A673 (cell line): ENCODE measurements around the gene TMX2. TPM values are rescaled to one million over a fixed set of nuclear protein-coding genes. Genes with fewer than 3 reads are reported as not detected.
"Not testable (repeated sequence)": the region's sequence is repeated elsewhere in the genome, so short reads cannot be mapped to it uniquely, and the experiment has no call there.

Experiments used
- BruUV-seq: library from RNA; stranded (reverse); fragments of 400-500 nt; replicated peaks from 2 replicates; lab custom pipeline; 2021; lab: Mats Ljungman, UMichigan
- CTCF ChIA-PET: fragments of 300-600 bp; sonication (Branson Sonifier 250); formaldehyde crosslinking; loops from one replicate; lab custom pipeline; 2022; ENCODE audit warnings: antibody characterized with exemption; lab: Charles Lee
- POLR2A ChIA-PET: fragments of 300-600 bp; sonication (Branson Sonifier 250); formaldehyde crosslinking; loops from one replicate; lab custom pipeline; 2022; ENCODE audit warnings: antibody characterized with exemption; ENCODE audit not compliant: low non-redundant PET; lab: Charles Lee
- DNase-seq: peaks from one replicate; pipeline ENCODE4 v3.0.0-alpha.2; 2015; ENCODE audit warnings: low spot score
- H3K27ac ChIP-seq: fragments of 200-600 bp; sonication (generic); 2 replicates; pipeline ENCODE4 v1.5.1; 2016; ENCODE audit warnings: mixed run types, low read depth, mild to moderate bottlenecking, mixed read lengths, antibody characterized with exemption, low read length; ENCODE audit not compliant: poor library complexity, severe bottlenecking
- H3K27me3 ChIP-seq: fragments of 200-600 bp; sonication (generic); replicated peaks from 2 replicates; pipeline ENCODE4 v1.6.1; 2017; ENCODE audit warnings: mixed run types, low read depth, mild to moderate bottlenecking, mixed read lengths, antibody characterized with exemption, low read length; ENCODE audit not compliant: insufficient read depth, poor library complexity
- H3K36me3 ChIP-seq: fragments of 200-600 bp; sonication (generic); 2 replicates; pipeline ENCODE4 v1.6.1; 2016; ENCODE audit warnings: mixed run types, mild to moderate bottlenecking, mixed read lengths, antibody characterized with exemption, low read length; ENCODE audit not compliant: insufficient read depth, poor library complexity, severe bottlenecking
- H3K4me1 ChIP-seq: fragments of 200-600 bp; sonication (generic); 2 replicates; pipeline ENCODE4 v1.6.1; 2017; ENCODE audit warnings: mixed run types, mild to moderate bottlenecking, mixed read lengths, antibody characterized with exemption, low read length; ENCODE audit not compliant: insufficient read depth, poor library complexity, severe bottlenecking
- H3K4me3 ChIP-seq: fragments of 200-600 bp; sonication (generic); 2 replicates; pipeline ENCODE4 v1.5.1; 2016; ENCODE audit warnings: low read depth, mixed run types, mild to moderate bottlenecking, mixed read lengths, low read length; ENCODE audit not compliant: poor library complexity, severe bottlenecking
- H3K9me3 ChIP-seq: fragments of 200-600 bp; sonication (generic); 2 replicates; pipeline ENCODE4 v1.6.1; 2016; ENCODE audit warnings: mixed run types, low read depth, mild to moderate bottlenecking, mixed read lengths, antibody characterized with exemption, low read length; ENCODE audit not compliant: poor library complexity, severe bottlenecking
- EZH2 ChIP-seq: fragments of 200-600 bp; sonication (generic); IDR thresholded peaks from 2 replicates; pipeline ENCODE4 v1.6.1; 2017; ENCODE audit warnings: borderline replicate concordance, low read depth, mild to moderate bottlenecking, mixed read lengths, antibody characterized with exemption, low read length; ENCODE audit not compliant: poor library complexity, severe bottlenecking
- intact Hi-C: fragments of 100-400 bp; cut with micrococcal nuclease; formaldehyde crosslinking; loops from one replicate; pipeline ENCODE4 v1.10.0; 2022; ENCODE audit not compliant: unreplicated experiment
- total RNA-seq: library from RNA; stranded (reverse); gene quantifications from 2 replicates; pipeline ENCODE4 v1.2.3, GENCODE V29; 2021
- TF ChIP-seq, protein P1 (sequence below): fragments of 300-800, 200-600 bp; sonication (generic); conservative IDR thresholded peaks from 2 replicates; pipeline ENCODE4 v1.5.1; 2017; ENCODE audit warnings: low read depth, mild to moderate bottlenecking, antibody characterized with exemption, low read length, moderate library complexity, mixed read lengths

The TMX2 gene
- total RNA-seq, 1 experiment from 2014 or later, result 186 TPM

DNA sequence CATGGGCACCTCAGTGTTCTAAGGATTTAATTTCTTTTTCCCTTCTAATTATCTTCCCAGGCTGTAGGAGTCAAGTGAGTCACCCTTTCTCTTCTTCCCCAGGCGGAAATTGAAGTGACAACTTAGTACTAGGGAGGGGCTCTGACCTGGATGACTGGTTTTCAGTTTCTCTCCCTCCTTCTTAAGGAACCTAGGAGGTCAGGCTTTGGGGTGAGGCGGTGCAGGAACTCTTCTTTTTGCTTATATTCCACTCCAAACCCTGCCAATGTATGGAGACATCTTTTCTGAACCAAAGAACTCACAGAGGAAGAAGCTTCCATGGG is 31.9 kb upstream of the TMX2 start:
- BruUV-seq, result no TSS peak
- no peaks in the 10 kb centered on the region for H3K4me1 ChIP-seq
- no peaks in the 10 kb centered on the region for H3K9me3 ChIP-seq
- no peak for TF ChIP-seq EZH2
- TF ChIP-seq, protein P1, sequence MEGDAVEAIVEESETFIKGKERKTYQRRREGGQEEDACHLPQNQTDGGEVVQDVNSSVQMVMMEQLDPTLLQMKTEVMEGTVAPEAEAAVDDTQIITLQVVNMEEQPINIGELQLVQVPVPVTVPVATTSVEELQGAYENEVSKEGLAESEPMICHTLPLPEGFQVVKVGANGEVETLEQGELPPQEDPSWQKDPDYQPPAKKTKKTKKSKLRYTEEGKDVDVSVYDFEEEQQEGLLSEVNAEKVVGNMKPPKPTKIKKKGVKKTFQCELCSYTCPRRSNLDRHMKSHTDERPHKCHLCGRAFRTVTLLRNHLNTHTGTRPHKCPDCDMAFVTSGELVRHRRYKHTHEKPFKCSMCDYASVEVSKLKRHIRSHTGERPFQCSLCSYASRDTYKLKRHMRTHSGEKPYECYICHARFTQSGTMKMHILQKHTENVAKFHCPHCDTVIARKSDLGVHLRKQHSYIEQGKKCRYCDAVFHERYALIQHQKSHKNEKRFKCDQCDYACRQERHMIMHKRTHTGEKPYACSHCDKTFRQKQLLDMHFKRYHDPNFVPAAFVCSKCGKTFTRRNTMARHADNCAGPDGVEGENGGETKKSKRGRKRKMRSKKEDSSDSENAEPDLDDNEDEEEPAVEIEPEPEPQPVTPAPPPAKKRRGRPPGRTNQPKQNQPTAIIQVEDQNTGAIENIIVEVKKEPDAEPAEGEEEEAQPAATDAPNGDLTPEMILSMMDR, result no peak
- no peak overlapping the region for H3K27ac ChIP-seq
- peaks cover 47% of the 10 kb centered on the region for H3K36me3 ChIP-seq
- POLR2A ChIA-PET, result no interaction called here
- no peaks in the 10 kb centered on the region for H3K27me3 ChIP-seq
- CTCF ChIA-PET, result no interaction called here
- H3K4me3 ChIP-seq, result no peak overlapping the region
- peak; percentile 45 for DNase-seq
- intact Hi-C loops, result no loop called here

DNA sequence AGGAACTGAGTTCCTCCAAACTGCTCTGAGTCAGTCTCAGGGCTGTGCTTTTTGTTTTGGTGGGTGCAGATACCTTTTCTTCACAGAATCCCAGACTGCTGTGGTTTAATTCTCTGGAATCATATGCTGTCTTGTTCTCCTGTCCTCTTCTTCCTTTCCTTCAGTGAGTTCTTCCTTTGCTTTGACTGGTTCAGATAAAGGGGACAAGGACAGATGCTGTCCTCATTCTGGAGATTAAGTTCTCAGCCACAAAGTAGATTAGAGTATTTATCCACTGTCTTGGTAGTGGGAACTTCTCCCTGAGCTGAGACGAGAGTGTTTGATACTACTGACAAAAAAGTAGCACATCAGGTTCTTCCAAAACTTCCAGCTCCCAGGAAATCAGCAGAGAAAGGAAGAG is 31.2 kb upstream of the TMX2 start:
- CTCF ChIA-PET, result no interaction called here
- TF ChIP-seq, protein P1, result no peak
- no peak for TF ChIP-seq EZH2
- no TSS peak for BruUV-seq
- POLR2A ChIA-PET, result no interaction called here
- Histone ChIP-seq H3K4me1 (no peaks in the 10 kb centered on the region), H3K36me3 (peaks cover 46% of the 10 kb centered on the region), H3K4me3 (no peak overlapping the region), H3K9me3 (no peaks in the 10 kb centered on the region), H3K27ac (no peak overlapping the region), H3K27me3 (no peaks in the 10 kb centered on the region)
- DNase-seq, result no peak
- intact Hi-C loops, result no loop called here

DNA sequence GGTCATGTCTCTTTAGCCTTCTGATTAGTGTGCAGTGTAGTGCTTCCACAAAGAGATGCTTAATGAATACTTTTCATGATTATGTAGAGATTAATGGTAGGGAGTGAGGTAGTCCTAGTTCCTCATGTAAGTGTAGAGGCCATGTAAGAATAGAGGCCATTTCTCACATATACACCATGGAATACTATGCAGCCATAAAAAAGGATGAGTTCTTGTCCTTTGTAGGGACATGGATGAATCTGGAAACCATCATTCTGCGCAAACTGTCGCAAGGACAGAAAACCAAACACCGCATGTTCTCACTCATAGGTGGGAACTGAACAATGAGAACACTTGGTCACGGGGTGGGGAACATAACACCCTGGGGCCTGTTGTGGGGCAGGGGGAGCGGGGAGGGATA is 21.9 kb upstream of the TMX2 start:
- intact Hi-C loops, H3K9me3 ChIP-seq, POLR2A ChIA-PET, H3K4me3 ChIP-seq, BruUV-seq, H3K27me3 ChIP-seq, CTCF ChIA-PET, H3K27ac ChIP-seq, DNase-seq, H3K4me1 ChIP-seq: not testable (repeated sequence)
- H3K36me3 ChIP-seq, result peaks cover 82% of the 10 kb centered on the region

DNA sequence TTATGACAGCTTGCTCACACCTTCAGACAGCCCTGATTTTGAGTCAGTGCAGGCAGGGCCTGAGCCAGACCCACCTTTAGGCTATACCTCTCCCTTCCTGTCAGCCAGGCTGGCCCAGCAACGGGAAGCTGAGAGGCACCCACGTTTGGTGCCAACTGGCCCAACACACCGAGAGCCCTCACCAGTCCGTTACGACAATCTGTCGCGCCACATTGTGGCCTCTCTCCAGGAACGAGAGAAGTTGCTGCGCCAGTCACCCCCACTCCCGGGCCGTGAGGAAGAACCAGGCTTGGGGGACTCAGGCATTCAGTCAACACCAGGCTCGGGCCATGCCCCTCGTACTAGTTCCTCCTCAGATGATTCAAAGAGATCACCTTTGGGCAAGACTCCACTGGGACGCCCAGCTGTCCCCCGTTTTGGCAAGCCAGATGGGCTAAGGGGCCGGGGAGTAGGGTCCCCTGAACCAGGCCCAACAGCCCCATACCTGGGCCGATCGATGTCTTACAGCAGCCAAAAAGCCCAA is 13.5 kb upstream of the TMX2 start:
- H3K27me3 ChIP-seq, result no peaks in the 10 kb centered on the region
- no peaks in the 10 kb centered on the region for H3K4me1 ChIP-seq
- H3K4me3 ChIP-seq, result no peak overlapping the region
- intact Hi-C loops, result no loop called here
- H3K9me3 ChIP-seq, result no peaks in the 10 kb centered on the region
- no peak for TF ChIP-seq EZH2
- TF ChIP-seq, protein P1, result no peak
- no TSS peak for BruUV-seq
- CTCF ChIA-PET, result no interaction called here
- no peak overlapping the region for H3K27ac ChIP-seq
- H3K36me3 ChIP-seq, result peaks cover 80% of the 10 kb centered on the region
- no peak for DNase-seq
- POLR2A ChIA-PET, result no interaction called here
